Caco-2 (cell line): Measurements from ENCODE around the gene NAXD. TPM values are rescaled to one million over a fixed set of nuclear protein-coding genes. Genes with fewer than 3 reads are reported as not detected.

Source experiments
- BruUV-seq: library from RNA; stranded (reverse); fragments of 400-500 nt; replicated peaks from 2 replicates; lab custom pipeline; 2021; lab: Mats Ljungman, UMichigan
- CTCF ChIA-PET: fragments of 300-600 bp; sonication (Branson Sonifier 250); formaldehyde crosslinking; loops from one replicate; lab custom pipeline; 2022; ENCODE audit warnings: antibody characterized with exemption; lab: Charles Lee
- POLR2A ChIA-PET: fragments of 300-600 bp; sonication (Branson Sonifier 250); formaldehyde crosslinking; loops from one replicate; lab custom pipeline; 2022; ENCODE audit warnings: antibody characterized with exemption; lab: Charles Lee
- DNase-seq, 2 experiments: peaks; one replicate each; pipeline versions ENCODE4 v3.0.0 to v3.0.0-alpha.2; 2020 to 2022
- H3K27me3 ChIP-seq: replicated peaks from 2 replicates; pipeline ENCODE4 v1.6.0; 2011; ENCODE audit warnings: low read length; ENCODE audit not compliant: control insufficient read depth, insufficient read depth
- H3K36me3 ChIP-seq: 2 replicates; pipeline ENCODE4 v1.5.1; 2011; ENCODE audit warnings: low read length; ENCODE audit not compliant: control insufficient read depth, insufficient read depth
- H3K4me1 ChIP-seq: fragments of 250-450 bp; sonication (Bioruptor Pico); 2 replicates; pipeline ENCODE4 v1.5.1; 2020; ENCODE audit warnings: mild to moderate bottlenecking
- H3K4me3 ChIP-seq: 2 replicates; pipeline ENCODE4 v1.5.1; 2011; ENCODE audit warnings: low read depth, mild to moderate bottlenecking, control low read depth, low read length
- H3K9me3 ChIP-seq: fragments of 250-450 bp; sonication (Bioruptor Pico); 2 replicates; pipeline ENCODE4 v1.5.1; 2020; ENCODE audit warnings: mild to moderate bottlenecking, moderate library complexity
- H3K27ac Mint-ChIP-seq: one replicate; pipeline ENCODE4 v1.8.0; 2022; ENCODE audit warnings: mixed read lengths; ENCODE audit not compliant: unreplicated experiment
- H3K27me3 Mint-ChIP-seq: one replicate; pipeline ENCODE4 v1.8.0; 2022; ENCODE audit warnings: mixed read lengths; ENCODE audit not compliant: insufficient read depth, unreplicated experiment
- H3K36me3 Mint-ChIP-seq: one replicate; pipeline ENCODE4 v1.8.0; 2022; ENCODE audit warnings: mild to moderate bottlenecking, mixed read lengths; ENCODE audit not compliant: insufficient read depth, unreplicated experiment
- H3K4me1 Mint-ChIP-seq: one replicate; pipeline ENCODE4 v1.8.0; 2022; ENCODE audit warnings: low read depth, mixed read lengths; ENCODE audit not compliant: unreplicated experiment
- H3K4me3 Mint-ChIP-seq: one replicate; pipeline ENCODE4 v1.8.0; 2022; ENCODE audit warnings: mild to moderate bottlenecking, moderate library complexity, mixed read lengths; ENCODE audit not compliant: unreplicated experiment
- H3K9me3 Mint-ChIP-seq: one replicate; pipeline ENCODE4 v1.8.0; 2022; ENCODE audit warnings: mixed read lengths; ENCODE audit not compliant: unreplicated experiment
- intact Hi-C: fragments of 100-400 bp; cut with micrococcal nuclease; formaldehyde crosslinking; loops from one replicate; pipeline ENCODE4 v1.10.0; 2022; ENCODE audit not compliant: unreplicated experiment
- total RNA-seq: library from RNA; stranded (reverse); gene quantifications from 2 replicates; pipeline ENCODE4 v1.2.3, GENCODE V29; 2022
- TF ChIP-seq, protein P1 (sequence below), 2 experiments: fragments of 200-600 bp in 1 of 2; IDR thresholded peaks; 1 replicate in 1 of 2; 2 replicates in 1 of 2; pipeline versions ENCODE4 v1.5.1 to v1.8.0; 2011 to 2022; ENCODE audit warnings: antibody characterized with exemption in 1 of 2, control low read depth in 1 of 2, inconsistent platforms in 1 of 2, low read depth in 1 of 2, low read length in 1 of 2, mild to moderate bottlenecking in 1 of 2, moderate library complexity in 1 of 2; ENCODE audit not compliant: insufficient read depth in 1 of 2, severe bottlenecking in 1 of 2, unreplicated experiment in 1 of 2

Gene NAXD
- total RNA-seq, 1 experiment from 2014 or later = 51.5 TPM

- ChIA-PET POLR2A (no interaction called here), CTCF (interaction anchor here (0.6 to 1.0 kb wide), 2 partner anchors 29 to 138 kb away, joined by 3 to 4 read pairs; no protein-coding TSS in a partner anchor)
- Histone ChIP-seq H3K27me3 (no peaks in the 10 kb centered on the region), H3K4me3 (no peak overlapping the region), H3K9me3 (no peaks in the 10 kb centered on the region), H3K4me1 (no peaks in the 10 kb centered on the region; the same call in 1 of the 2 replicates), H3K36me3 (peaks cover 2% of the 10 kb centered on the region)
- Mint-ChIP-seq H3K9me3 (no peaks in the 10 kb centered on the region), H3K4me3 (no peak overlapping the region), H3K36me3 (peaks cover 62% of the 10 kb centered on the region), H3K27ac (no peak overlapping the region), H3K4me1 (peaks cover 6% of the 10 kb centered on the region), H3K27me3 (no peaks in the 10 kb centered on the region)
- DNase-seq = no peak
- TF ChIP-seq, protein P1, sequence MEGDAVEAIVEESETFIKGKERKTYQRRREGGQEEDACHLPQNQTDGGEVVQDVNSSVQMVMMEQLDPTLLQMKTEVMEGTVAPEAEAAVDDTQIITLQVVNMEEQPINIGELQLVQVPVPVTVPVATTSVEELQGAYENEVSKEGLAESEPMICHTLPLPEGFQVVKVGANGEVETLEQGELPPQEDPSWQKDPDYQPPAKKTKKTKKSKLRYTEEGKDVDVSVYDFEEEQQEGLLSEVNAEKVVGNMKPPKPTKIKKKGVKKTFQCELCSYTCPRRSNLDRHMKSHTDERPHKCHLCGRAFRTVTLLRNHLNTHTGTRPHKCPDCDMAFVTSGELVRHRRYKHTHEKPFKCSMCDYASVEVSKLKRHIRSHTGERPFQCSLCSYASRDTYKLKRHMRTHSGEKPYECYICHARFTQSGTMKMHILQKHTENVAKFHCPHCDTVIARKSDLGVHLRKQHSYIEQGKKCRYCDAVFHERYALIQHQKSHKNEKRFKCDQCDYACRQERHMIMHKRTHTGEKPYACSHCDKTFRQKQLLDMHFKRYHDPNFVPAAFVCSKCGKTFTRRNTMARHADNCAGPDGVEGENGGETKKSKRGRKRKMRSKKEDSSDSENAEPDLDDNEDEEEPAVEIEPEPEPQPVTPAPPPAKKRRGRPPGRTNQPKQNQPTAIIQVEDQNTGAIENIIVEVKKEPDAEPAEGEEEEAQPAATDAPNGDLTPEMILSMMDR (IDR thresholded peaks at IDR 0.05; ENCODE audit: insufficient read depth in 1 of 2, low read depth in 1 of 2, low read length in 1 of 2, severe bottlenecking in 1 of 2, unreplicated experiment in 1 of 2) = no peak
- BruUV-seq = no TSS peak
- intact Hi-C loops = loop anchor here (5.0 kb wide), 1 partner anchor 133 kb away; no protein-coding TSS in a partner anchor
These were observed 68.6 kb downstream of the NAXD start for GRCh38 chr13:110683921-110684320.

- no peaks in the 10 kb centered on the region for H3K27me3 ChIP-seq
- no TSS peak for BruUV-seq
- intact Hi-C loops = loop anchor here (5.0 kb wide), 1 partner anchor 133 kb away; no protein-coding TSS in a partner anchor
- no peak for DNase-seq
- H3K36me3 ChIP-seq = peaks cover 2% of the 10 kb centered on the region
- Mint-ChIP-seq H3K9me3 (no peaks in the 10 kb centered on the region), H3K27ac (no peak overlapping the region), H3K4me3 (no peak overlapping the region), H3K4me1 (peaks cover 6% of the 10 kb centered on the region), H3K27me3 (no peaks in the 10 kb centered on the region), H3K36me3 (peaks cover 56% of the 10 kb centered on the region)
- no peaks in the 10 kb centered on the region; the same call in 1 of the 2 replicates for H3K4me1 ChIP-seq
- H3K9me3 ChIP-seq = no peaks in the 10 kb centered on the region
- TF ChIP-seq, protein P1 (IDR thresholded peaks at IDR 0.05; ENCODE audit: insufficient read depth in 1 of 2, low read depth in 1 of 2, low read length in 1 of 2, severe bottlenecking in 1 of 2, unreplicated experiment in 1 of 2) = no peak
- ChIA-PET CTCF (interaction anchor here (1.0 kb wide), 1 partner anchor 28 kb away, joined by 3 read pairs; no protein-coding TSS in a partner anchor), POLR2A (no interaction called here)
- no peak overlapping the region for H3K4me3 ChIP-seq
These were observed 69.2 kb downstream of the NAXD start for GRCh38 chr13:110684388-110685056.

DNA sequence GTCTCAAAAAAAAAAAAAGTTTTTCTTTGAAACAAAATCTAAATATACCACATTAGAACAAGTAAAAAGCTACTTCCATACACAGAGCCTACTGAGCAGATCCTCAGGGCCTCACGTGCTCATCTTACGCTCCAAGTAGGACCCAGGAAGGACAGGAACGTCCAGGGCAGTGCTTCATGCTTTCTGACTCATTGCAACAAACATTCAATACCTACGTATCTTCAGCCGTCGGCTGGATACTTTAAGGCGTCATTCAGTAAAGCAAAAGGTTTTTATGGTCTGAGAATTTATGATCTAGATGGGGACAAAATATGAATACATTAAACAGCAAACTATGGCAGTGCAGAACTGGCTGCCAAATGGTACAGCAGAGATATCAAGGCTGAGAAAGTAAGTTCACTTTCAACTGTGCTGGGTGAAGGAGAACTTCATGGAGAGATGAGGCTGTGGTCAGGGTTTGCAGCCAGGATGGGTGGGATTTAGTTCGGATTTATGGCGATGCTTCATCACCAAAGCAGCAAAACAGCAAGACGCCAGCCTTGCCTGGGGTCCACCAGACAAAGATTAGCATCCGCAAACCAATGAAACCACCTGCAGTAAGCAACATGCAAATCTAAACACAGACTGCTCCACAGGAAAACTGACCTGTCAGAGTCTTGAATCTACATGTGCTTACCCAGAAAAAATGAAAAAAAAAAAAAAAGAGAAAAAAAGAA is 70.1 kb downstream of the NAXD start:
- H3K27me3 Mint-ChIP-seq = no peaks in the 10 kb centered on the region
- no peak overlapping the region for H3K4me3 Mint-ChIP-seq
- H3K4me1 ChIP-seq = no peaks in the 10 kb centered on the region; the same call in 1 of the 2 replicates
- peaks cover 2% of the 10 kb centered on the region for H3K36me3 ChIP-seq
- no peak overlapping the region for H3K27ac Mint-ChIP-seq
- BruUV-seq = no TSS peak
- H3K4me3 ChIP-seq = no peak overlapping the region
- no peaks in the 10 kb centered on the region for H3K9me3 ChIP-seq
- no peak for DNase-seq
- CTCF ChIA-PET = no interaction called here
- TF ChIP-seq, protein P1 (IDR thresholded peaks at IDR 0.05; ENCODE audit: insufficient read depth in 1 of 2, low read depth in 1 of 2, low read length in 1 of 2, severe bottlenecking in 1 of 2, unreplicated experiment in 1 of 2) = no peak
- no peaks in the 10 kb centered on the region for H3K27me3 ChIP-seq
- peaks cover 6% of the 10 kb centered on the region for H3K4me1 Mint-ChIP-seq
- no peaks in the 10 kb centered on the region for H3K9me3 Mint-ChIP-seq
- POLR2A ChIA-PET = no interaction called here
- H3K36me3 Mint-ChIP-seq = peaks cover 54% of the 10 kb centered on the region
- intact Hi-C loops = no loop called here
